Subcutaneous adipose tissue (tissue), 4 donors: ENCODE data around the gene OR5AN1. TPM values are rescaled to one million over a fixed set of nuclear protein-coding genes. Genes with fewer than 3 reads are reported as not detected.

Source experiments
- total RNA-seq, 4 donors: library from RNA; depleted of rRNA; stranded (reverse); fragments of >200 nt; gene quantifications; one replicate each; pipeline ENCODE4 v1.1.0, GENCODE V29; 2016
- TF ChIP-seq, protein P1 (sequence below): fragments of 450-650 bp; IDR thresholded peaks from one replicate; pipeline ENCODE4 v1.5.1; 2016; ENCODE audit warnings: low read depth, mild to moderate bottlenecking, control low read depth, antibody characterized with exemption, moderate library complexity

Gene OR5AN1
- total RNA-seq, 4 donors from 2014 or later = under 0.01 TPM; not detected in 3

DNA sequence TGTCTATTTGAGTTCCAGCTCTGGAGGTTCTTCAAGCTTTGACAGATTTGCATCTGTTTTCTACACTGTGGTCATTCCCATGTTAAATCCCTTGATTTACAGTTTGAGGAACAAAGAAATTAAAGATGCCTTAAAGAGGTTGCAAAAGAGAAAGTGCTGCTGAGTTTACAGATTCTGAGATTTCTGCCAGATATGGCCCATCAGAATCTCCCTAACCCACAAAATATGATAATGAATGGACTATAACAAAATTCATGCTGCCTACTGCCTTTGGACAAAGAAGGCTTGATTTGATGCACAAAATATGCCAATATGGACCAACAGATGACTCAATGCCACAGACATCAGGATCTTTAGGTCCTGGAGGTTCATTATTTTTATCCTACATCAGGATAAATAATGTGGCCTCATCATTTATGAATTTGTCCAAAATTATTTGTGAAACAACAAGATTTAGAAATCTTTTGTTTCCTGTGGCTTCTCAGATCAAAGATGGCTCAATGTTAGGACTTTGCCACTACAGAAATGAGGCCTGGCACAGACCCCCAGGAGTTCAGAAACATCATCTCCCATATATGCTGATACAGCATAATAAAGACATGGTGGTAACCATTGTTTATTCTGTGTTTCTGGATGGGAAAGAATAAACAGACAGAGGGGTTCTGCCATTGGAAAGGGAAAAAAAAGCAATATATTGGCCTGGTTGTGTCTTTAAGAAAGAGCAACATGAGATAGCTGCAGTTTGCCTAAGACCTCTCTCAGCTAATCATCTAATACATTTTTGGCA is 6.7 kb downstream of the OR5AN1 start:
- TF ChIP-seq, protein P1, sequence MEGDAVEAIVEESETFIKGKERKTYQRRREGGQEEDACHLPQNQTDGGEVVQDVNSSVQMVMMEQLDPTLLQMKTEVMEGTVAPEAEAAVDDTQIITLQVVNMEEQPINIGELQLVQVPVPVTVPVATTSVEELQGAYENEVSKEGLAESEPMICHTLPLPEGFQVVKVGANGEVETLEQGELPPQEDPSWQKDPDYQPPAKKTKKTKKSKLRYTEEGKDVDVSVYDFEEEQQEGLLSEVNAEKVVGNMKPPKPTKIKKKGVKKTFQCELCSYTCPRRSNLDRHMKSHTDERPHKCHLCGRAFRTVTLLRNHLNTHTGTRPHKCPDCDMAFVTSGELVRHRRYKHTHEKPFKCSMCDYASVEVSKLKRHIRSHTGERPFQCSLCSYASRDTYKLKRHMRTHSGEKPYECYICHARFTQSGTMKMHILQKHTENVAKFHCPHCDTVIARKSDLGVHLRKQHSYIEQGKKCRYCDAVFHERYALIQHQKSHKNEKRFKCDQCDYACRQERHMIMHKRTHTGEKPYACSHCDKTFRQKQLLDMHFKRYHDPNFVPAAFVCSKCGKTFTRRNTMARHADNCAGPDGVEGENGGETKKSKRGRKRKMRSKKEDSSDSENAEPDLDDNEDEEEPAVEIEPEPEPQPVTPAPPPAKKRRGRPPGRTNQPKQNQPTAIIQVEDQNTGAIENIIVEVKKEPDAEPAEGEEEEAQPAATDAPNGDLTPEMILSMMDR = no peak

DNA sequence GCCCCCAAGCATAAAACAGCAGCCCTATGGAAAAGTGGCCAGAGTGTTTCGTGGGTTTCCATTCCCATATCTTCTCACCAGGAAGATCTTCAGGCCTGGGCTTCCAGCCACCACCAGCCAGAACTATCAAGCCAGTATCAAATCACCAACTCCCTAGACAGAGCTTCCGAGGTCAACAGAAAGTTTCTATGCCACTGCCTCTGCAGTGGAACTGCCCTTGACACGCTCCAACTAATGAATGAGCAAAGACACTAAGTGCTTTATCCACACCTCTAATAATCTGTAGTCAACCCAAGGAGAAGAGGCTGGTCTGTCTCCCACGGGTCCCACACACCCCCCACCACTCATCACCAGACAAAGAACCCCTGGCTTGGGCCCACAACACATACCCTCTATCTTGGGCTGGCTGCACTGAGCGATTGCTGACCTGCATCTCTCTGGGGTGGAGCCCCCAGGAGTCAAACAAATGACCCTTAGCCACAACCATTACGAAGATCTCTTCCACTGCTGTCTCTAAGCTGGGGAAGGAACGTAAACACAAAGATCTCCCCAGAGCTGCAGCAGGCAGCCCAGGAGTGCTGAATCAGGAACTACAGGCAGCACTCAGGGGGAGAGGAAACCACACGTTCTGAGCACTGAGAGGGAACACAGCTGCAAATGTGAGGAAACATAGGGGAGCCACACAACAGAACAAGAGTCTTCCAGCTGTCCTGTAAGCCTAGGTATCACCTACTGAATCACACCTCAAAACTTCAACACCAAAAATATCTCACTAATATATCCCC is 9.7 kb downstream of the OR5AN1 start:
- TF ChIP-seq, protein P1 = no peak

DNA sequence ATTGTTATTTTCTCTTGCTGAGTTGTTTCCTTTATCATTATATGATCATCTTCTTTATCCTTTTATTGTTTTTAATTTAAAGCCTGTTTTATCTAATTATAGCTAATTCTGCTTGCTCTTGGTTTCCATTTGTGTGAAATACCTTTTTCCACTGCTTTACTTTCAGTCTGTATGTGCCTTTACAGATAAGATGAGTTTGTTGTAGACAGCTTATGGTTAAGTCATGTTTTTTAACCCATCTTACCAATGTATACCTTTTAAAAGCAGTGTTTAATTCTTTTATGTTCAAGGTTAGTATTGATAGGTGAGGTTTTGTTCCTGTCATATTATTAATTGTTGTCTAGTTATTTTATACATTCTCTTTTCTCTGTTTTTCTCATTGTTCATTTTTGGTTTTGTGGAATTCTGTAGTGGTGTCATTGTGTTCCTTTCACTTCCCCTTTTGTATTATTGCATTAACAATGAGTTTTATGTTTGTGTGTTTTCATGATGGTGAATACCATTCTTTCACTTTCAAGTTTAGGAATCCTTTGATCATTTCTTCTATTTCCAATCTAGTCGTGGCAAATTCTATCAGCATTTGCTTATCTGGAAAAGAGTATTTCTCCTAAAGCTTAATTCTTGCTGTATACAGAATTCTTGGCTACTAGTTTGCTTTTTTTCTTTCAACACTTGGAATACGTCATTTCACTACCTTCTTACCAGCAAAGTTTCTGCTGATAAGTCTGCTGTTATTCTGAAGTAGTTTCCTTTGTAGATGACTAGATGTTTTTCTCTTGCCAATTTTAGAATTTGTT is 21.8 kb downstream of the OR5AN1 start:
- TF ChIP-seq, protein P1 = no peak

DNA sequence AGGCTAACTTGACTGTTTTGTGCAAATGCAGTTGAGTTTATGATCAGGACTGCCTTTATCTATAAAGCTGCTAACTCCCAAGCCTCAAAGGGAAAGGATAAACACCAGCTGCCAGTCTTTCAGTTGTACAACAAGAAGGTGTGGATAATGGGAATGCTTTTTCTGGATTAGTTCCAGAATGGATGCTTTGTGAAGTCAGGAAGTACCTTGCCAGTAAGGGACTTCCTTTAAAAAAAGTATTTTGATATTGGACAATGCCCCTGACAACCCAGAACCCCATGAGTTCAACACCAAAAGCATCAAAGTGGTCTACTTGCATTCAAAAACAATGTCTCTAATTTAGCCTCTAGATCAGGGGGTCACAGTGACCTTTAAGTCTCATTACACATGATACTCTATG is 35.5 kb downstream of the OR5AN1 start:
- TF ChIP-seq, protein P1 = no peak

DNA sequence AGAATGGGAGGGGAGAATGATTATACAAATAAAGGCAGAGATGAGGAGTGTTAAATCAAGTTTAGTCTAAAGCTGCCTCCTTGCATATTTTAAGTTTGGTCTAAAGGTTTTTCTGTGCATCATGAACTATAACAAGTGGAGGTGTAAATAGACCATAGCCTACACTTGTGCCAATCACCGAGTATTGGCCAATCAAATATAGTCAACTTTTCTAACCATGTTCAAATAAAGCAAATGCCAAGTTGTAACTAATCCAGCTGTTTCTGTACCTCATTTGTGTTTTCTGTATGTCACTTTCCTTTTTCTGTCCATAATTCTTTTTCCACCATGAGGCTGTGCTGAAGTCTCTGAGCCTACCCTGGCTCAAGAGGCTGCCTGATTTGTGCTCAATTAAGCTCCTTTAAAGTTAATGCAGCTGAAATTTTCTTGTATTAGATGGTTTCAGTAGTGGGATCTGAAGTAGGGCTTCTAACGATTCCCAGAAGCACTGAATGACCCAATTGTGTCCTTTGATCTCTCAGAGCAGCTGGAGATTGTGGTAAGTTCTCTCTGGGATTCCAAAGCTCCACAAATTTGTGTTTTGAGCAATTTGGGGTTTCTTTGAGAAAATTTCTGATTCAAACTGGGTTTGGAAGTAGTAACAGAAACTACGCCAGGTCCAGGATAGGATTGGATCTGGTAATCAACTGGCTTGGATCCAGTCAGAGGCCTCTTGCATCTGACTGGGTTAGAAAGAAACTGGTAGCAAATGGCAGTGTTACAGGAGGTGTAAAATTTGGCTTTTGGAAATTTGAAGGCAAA is 42.0 kb downstream of the OR5AN1 start:
- TF ChIP-seq, protein P1 = no peak

DNA sequence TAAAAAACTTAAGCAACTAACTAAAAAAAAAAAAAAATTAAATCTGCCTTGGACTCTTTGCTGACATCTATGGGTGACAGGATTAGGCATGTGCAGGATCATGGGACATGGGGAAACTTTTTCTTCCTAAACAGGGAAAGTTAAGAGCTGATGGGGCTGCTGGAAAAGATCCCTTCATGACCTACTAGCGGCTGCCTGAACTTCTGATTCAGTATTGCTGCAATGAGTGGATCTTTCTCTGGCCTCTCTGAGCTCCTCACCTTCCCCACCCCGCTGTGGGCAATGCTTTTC is 42.5 kb downstream of the OR5AN1 start:
- TF ChIP-seq, protein P1 = no peak
